Effector CD4-positive, alpha-beta T cell (primary cell): ENCODE data around the gene PLXDC2.

ENCODE experiments used
- DNase-seq: peaks from one replicate; pipeline ENCODE4 v3.0.0-alpha.2; 2020

Gene PLXDC2

GRCh38 chr10:19862811-19863515 lies 46.7 kb downstream of the PLXDC2 start:
- DNase-seq: no peak

- no peak for DNase-seq
Observed at GRCh38 chr10:19865676-19866075, 49.4 kb downstream of the PLXDC2 start.

GRCh38 chr10:19869370-19869769 lies 53.1 kb downstream of the PLXDC2 start:
- no peak for DNase-seq

GRCh38 chr10:19872504-19873271 lies 56.5 kb downstream of the PLXDC2 start:
- DNase-seq: no peak

GRCh38 chr10:19874190-19874589 lies 58.0 kb downstream of the PLXDC2 start:
- no peak for DNase-seq

GRCh38 chr10:19874791-19875190 lies 58.6 kb downstream of the PLXDC2 start:
- DNase-seq: no peak

GRCh38 chr10:19876570-19876969 lies 60.3 kb downstream of the PLXDC2 start:
- no peak for DNase-seq

- DNase-seq: no peak
Observed at GRCh38 chr10:19877466-19878255, 61.4 kb downstream of the PLXDC2 start.

- DNase-seq: no peak
Observed at GRCh38 chr10:19882621-19883020, 66.4 kb downstream of the PLXDC2 start.

- DNase-seq: no peak
Observed at GRCh38 chr10:19888061-19888660, 71.9 kb downstream of the PLXDC2 start.

GRCh38 chr10:19889256-19889655 lies 73.0 kb downstream of the PLXDC2 start:
- no peak for DNase-seq

- no peak for DNase-seq
Observed at GRCh38 chr10:19891429-19891828, 75.2 kb downstream of the PLXDC2 start.

GRCh38 chr10:19892270-19892669 lies 76.0 kb downstream of the PLXDC2 start:
- DNase-seq: no peak

- DNase-seq: no peak
Observed at GRCh38 chr10:19892677-19893076, 76.4 kb downstream of the PLXDC2 start.

GRCh38 chr10:19895500-19895899 lies 79.3 kb downstream of the PLXDC2 start:
- DNase-seq: no peak

- DNase-seq: no peak
Observed at GRCh38 chr10:19902456-19902855, 86.2 kb downstream of the PLXDC2 start.

- DNase-seq: no peak
Observed at GRCh38 chr10:19904202-19904661, 88.0 kb downstream of the PLXDC2 start.

GRCh38 chr10:19906108-19906791 lies 90.0 kb downstream of the PLXDC2 start:
- DNase-seq: no peak

- no peak for DNase-seq
Observed at GRCh38 chr10:19908991-19909696, 92.9 kb downstream of the PLXDC2 start.

- DNase-seq: no peak
Observed at GRCh38 chr10:19911886-19912285, 95.7 kb downstream of the PLXDC2 start.

- no peak for DNase-seq
Observed at GRCh38 chr10:19913987-19914386, 97.8 kb downstream of the PLXDC2 start.

- DNase-seq: no peak
Observed at GRCh38 chr10:19915125-19915524, 98.9 kb downstream of the PLXDC2 start.
